HEK293T (cell line): ENCODE data around the gene BCR.

ENCODE experiments used
- ARNT ChIP-seq: fragments of 450-650 bp; IDR thresholded peaks from 2 replicates; pipeline ENCODE4 v1.6.1; 2017; ENCODE audit warnings: mild to moderate bottlenecking
- BHLHE40 ChIP-seq: fragments of 450-650 bp; IDR thresholded peaks from 2 replicates; pipeline ENCODE4 v1.6.1; 2016; ENCODE audit warnings: mild to moderate bottlenecking, moderate library complexity, borderline replicate concordance
- CTBP1 ChIP-seq: fragments of 450-650 bp; IDR thresholded peaks from 2 replicates; pipeline ENCODE4 v1.6.1; 2016; ENCODE audit warnings: borderline replicate concordance
- ELF4 ChIP-seq: fragments of 450-650 bp; IDR thresholded peaks from 2 replicates; pipeline ENCODE4 v1.6.1; 2017; ENCODE audit warnings: antibody characterized with exemption
- FOXA1 ChIP-seq: fragments of 450-650 bp; IDR thresholded peaks from 2 replicates; pipeline ENCODE4 v1.6.1; 2016; ENCODE audit warnings: mild to moderate bottlenecking
- FOXK2 ChIP-seq: fragments of 450-650 bp; IDR thresholded peaks from 2 replicates; pipeline ENCODE4 v1.6.1; 2016; ENCODE audit warnings: mild to moderate bottlenecking
- FOXM1 ChIP-seq: fragments of 450-650 bp; IDR thresholded peaks from 2 replicates; pipeline ENCODE4 v1.6.1; 2017; ENCODE audit warnings: mild to moderate bottlenecking, borderline replicate concordance
- HDGF ChIP-seq: fragments of 450-650 bp; IDR thresholded peaks from 2 replicates; pipeline ENCODE4 v1.6.1; 2017; ENCODE audit warnings: antibody characterized with exemption, borderline replicate concordance
- NFRKB ChIP-seq: fragments of 450-650 bp; IDR thresholded peaks from 2 replicates; pipeline ENCODE4 v1.6.1; 2016; ENCODE audit warnings: mild to moderate bottlenecking, moderate library complexity
- PKNOX1 ChIP-seq: fragments of 450-650 bp; IDR thresholded peaks from 2 replicates; pipeline ENCODE4 v1.6.1; 2016
- SP1 ChIP-seq: fragments of 450-650 bp; IDR thresholded peaks from 2 replicates; pipeline ENCODE4 v1.6.1; 2017
- SUZ12 ChIP-seq: fragments of 450-650 bp; IDR thresholded peaks from 2 replicates; pipeline ENCODE4 v1.6.1; 2016; ENCODE audit warnings: mild to moderate bottlenecking
- TARDBP ChIP-seq: fragments of 450-650 bp; IDR thresholded peaks from 2 replicates; pipeline ENCODE4 v1.6.1; 2016
- ZNF384 ChIP-seq: fragments of 450-650 bp; IDR thresholded peaks from 2 replicates; pipeline ENCODE4 v1.6.1; 2016

GRCh38 chr22:23286296-23286695 lies 106.0 kb downstream of the BCR start:
- TF ChIP-seq NFRKB = no peak
- TF ChIP-seq SP1 = no peak
- no peak for TF ChIP-seq PKNOX1
- no peak for TF ChIP-seq TARDBP
- no peak for TF ChIP-seq BHLHE40
- no peak for TF ChIP-seq CTBP1
- no peak for TF ChIP-seq ELF4
- no peak for TF ChIP-seq FOXK2
- TF ChIP-seq HDGF = no peak
- TF ChIP-seq SUZ12 = no peak
- no peak for TF ChIP-seq FOXM1
- no peak for TF ChIP-seq ARNT
- TF ChIP-seq ZNF384 = no peak
- no peak for TF ChIP-seq FOXA1
